HepG2 (cell line): ENCODE data around the gene ZBTB22. TPM values are rescaled to one million over a fixed set of nuclear protein-coding genes. Genes with fewer than 3 reads are reported as not detected.

Experiments used
- CAMTA2 ChIP-seq: sonication (generic); formaldehyde crosslinking; IDR thresholded peaks from 2 replicates; pipeline ENCODE4 v1.4.0; 2020; ENCODE audit warnings: mild to moderate bottlenecking, missing genetic modification reagents, borderline replicate concordance
- CHD2 ChIP-seq: IDR thresholded peaks from 2 replicates; pipeline ENCODE4 v1.6.1; 2011; ENCODE audit warnings: low read depth, low read length, improper control_type of control experiment
- FLYWCH1 ChIP-seq: sonication (generic); formaldehyde crosslinking; IDR thresholded peaks from 2 replicates; pipeline ENCODE4 v1.8.1; 2023; ENCODE audit warnings: mild to moderate bottlenecking, missing genetic modification reagents
- FOXA1 ChIP-seq, 2 experiments: fragments of 450-650 bp in 1 of 2; sonication (generic) in 1 of 2; formaldehyde crosslinking in 1 of 2; IDR thresholded peaks; 2 replicates each; pipeline versions ENCODE4 v1.4.0 to v1.6.1; 2016 to 2020; ENCODE audit warnings: missing genetic modification reagents in 1 of 2
- NCOA2 ChIP-seq: sonication (generic); formaldehyde crosslinking; IDR thresholded peaks from 2 replicates; pipeline ENCODE4 v1.8.0; 2022; ENCODE audit warnings: inconsistent platforms
- NFKB2 ChIP-seq: sonication (generic); formaldehyde crosslinking; IDR thresholded peaks from 2 replicates; pipeline ENCODE4 v1.4.0; 2020; ENCODE audit warnings: missing genetic modification reagents, borderline replicate concordance
- RNF219 ChIP-seq: sonication (generic); formaldehyde crosslinking; IDR thresholded peaks from 2 replicates; pipeline ENCODE4 v1.5.0; 2020; ENCODE audit warnings: mild to moderate bottlenecking, missing genetic modification reagents
- SP2 ChIP-seq: sonication (generic); formaldehyde crosslinking; IDR thresholded peaks from 2 replicates; pipeline ENCODE4 v1.5.1; 2020; ENCODE audit warnings: mild to moderate bottlenecking, missing genetic modification reagents
- TBL1XR1 ChIP-seq: fragments of 150-350 bp; IDR thresholded peaks from 2 replicates; pipeline ENCODE4 v1.6.1; 2014; ENCODE audit warnings: borderline replicate concordance, low read length; ENCODE audit not compliant: partially characterized antibody
- THAP9 ChIP-seq: sonication (generic); formaldehyde crosslinking; IDR thresholded peaks from 2 replicates; pipeline ENCODE4; 2020; ENCODE audit warnings: missing genetic modification reagents, mild to moderate bottlenecking, borderline replicate concordance
- YEATS4 ChIP-seq: sonication (generic); formaldehyde crosslinking; IDR thresholded peaks from 2 replicates; pipeline ENCODE4 v1.4.0; 2020; ENCODE audit warnings: missing genetic modification reagents, borderline replicate concordance
- ZBTB3 ChIP-seq: sonication (generic); formaldehyde crosslinking; IDR thresholded peaks from 2 replicates; pipeline ENCODE4 v1.4.0; 2020; ENCODE audit warnings: low read depth, mild to moderate bottlenecking, moderate library complexity, missing genetic modification reagents, borderline replicate concordance
- ZKSCAN8 ChIP-seq: IDR thresholded peaks from 2 replicates; pipeline ENCODE4 v1.6.1; 2016; ENCODE audit warnings: borderline replicate concordance, missing genetic modification reagents, missing compliant biosample characterization
- ZNF136 ChIP-seq: sonication (generic); formaldehyde crosslinking; IDR thresholded peaks from 2 replicates; pipeline ENCODE4 v1.8.1; 2022; ENCODE audit warnings: low read depth, mild to moderate bottlenecking, moderate library complexity, missing genetic modification reagents
- ZNF333 ChIP-seq: sonication (generic); formaldehyde crosslinking; IDR thresholded peaks from 2 replicates; pipeline ENCODE4 v1.4.0; 2020; ENCODE audit warnings: mild to moderate bottlenecking, missing genetic modification reagents, borderline replicate concordance
- ZNF362 ChIP-seq: sonication (generic); formaldehyde crosslinking; IDR thresholded peaks from 2 replicates; pipeline ENCODE4 v1.4.0; 2020; ENCODE audit warnings: missing genetic modification reagents, mild to moderate bottlenecking, borderline replicate concordance
- ZNF468 ChIP-seq: sonication (generic); formaldehyde crosslinking; IDR thresholded peaks from 2 replicates; pipeline ENCODE4 v1.8.0; 2022; ENCODE audit warnings: mild to moderate bottlenecking, moderate library complexity, missing genetic modification reagents
- ZNF549 ChIP-seq: sonication (generic); formaldehyde crosslinking; IDR thresholded peaks from 2 replicates; pipeline ENCODE4 v1.5.0; 2020; ENCODE audit warnings: missing genetic modification reagents
- ZNF556 ChIP-seq: sonication (generic); formaldehyde crosslinking; IDR thresholded peaks from 2 replicates; pipeline ENCODE4 v1.4.0; 2020; ENCODE audit warnings: mild to moderate bottlenecking, missing genetic modification reagents, borderline replicate concordance
- ZNF572 ChIP-seq: sonication (generic); formaldehyde crosslinking; IDR thresholded peaks from 2 replicates; pipeline ENCODE4 v1.5.1; 2020; ENCODE audit warnings: mild to moderate bottlenecking, missing genetic modification reagents
- ZNF629 ChIP-seq: sonication (generic); formaldehyde crosslinking; conservative IDR thresholded peaks from 2 replicates; pipeline ENCODE4 v1.5.0; 2020; ENCODE audit warnings: missing genetic modification reagents
- ZNF790 ChIP-seq: sonication (generic); formaldehyde crosslinking; IDR thresholded peaks from 2 replicates; pipeline ENCODE4 v1.8.0; 2022; ENCODE audit warnings: missing genetic modification reagents, mild to moderate bottlenecking, borderline replicate concordance
- polyA plus RNA-seq, 8 experiments: library from polyadenylated mRNA; depleted of rRNA in 3 of 8; stranded (reverse) in 7 of 8; unstranded in 1 of 8; fragments of >200 nt; fragmentation: Illumina TruSeq in 4 of 8; extraction: Trizol in 4 of 8; gene quantifications; 2 replicates each; pipeline versions ENCODE4 v1.2.1 to v1.2.3, GENCODE V29; 2011 to 2016; ENCODE audit warnings: low read depth in 4 of 8, missing spikeins in 1 of 8, mixed read lengths in 1 of 8; ENCODE audit not compliant: insufficient read depth in 1 of 8
- total RNA-seq, 5 experiments: library from RNA; depleted of rRNA; stranded (reverse); fragments of >200 nt; fragmentation: Illumina TruSeq; extraction: Trizol; gene quantifications; 2 replicates each; pipeline ENCODE4 v1.2.3, GENCODE V29; 2016; ENCODE audit warnings: low read depth in 1 of 5

The ZBTB22 gene
- total and polyA plus RNA-seq, 2 of the 13 experiments (the other 11 are each of a cell fraction or from before 2014, with no cell fraction given): 8.0 to 10.6 TPM

- peak; percentile 61; the same call in 1 of the 2 replicates for TF ChIP-seq ZKSCAN8 (CRISPR knock-in tag)
- TF ChIP-seq TBL1XR1: peak; percentile 82
- TF ChIP-seq ZNF136 (CRISPR knock-in tag): peak; percentile 63; the same call in 1 of the 2 replicates
- TF ChIP-seq ZNF362 (CRISPR knock-in tag): peak; percentile 56; the same call in 1 of the 2 replicates
- TF ChIP-seq CHD2: peak; percentile 54; the same call in 1 of the 2 replicates
- 0 out of 2 replicates have a peak, but pooled peaks have one; percentile 63 for TF ChIP-seq ZNF468 (CRISPR knock-in tag)
- peak; percentile 96 for TF ChIP-seq YEATS4 (CRISPR knock-in tag)
- peak; percentile 83; the same call in 1 of the 2 replicates for TF ChIP-seq ZNF790 (CRISPR knock-in tag)
- TF ChIP-seq NFKB2: peak; percentile 72; the same call in 1 of the 2 replicates
- TF ChIP-seq ZNF333: no peak; the same call in 1 of the 2 replicates
- TF ChIP-seq RNF219 (CRISPR knock-in tag): no peak
- TF ChIP-seq NCOA2 (CRISPR knock-in tag): peak; percentile 61
- peak; percentile 95 for TF ChIP-seq ZNF556 (CRISPR knock-in tag)
- TF ChIP-seq ZNF629 (CRISPR knock-in tag): peak; percentile 15; the same call in 1 of the 2 replicates
- peak; percentile 86 for TF ChIP-seq SP2
- TF ChIP-seq ZNF572 (CRISPR knock-in tag): peak; percentile 71; the same call in 1 of the 2 replicates
- no peak for TF ChIP-seq FOXA1 (IDR thresholded peaks at IDR 0.05)
- TF ChIP-seq FOXA1 (CRISPR knock-in tag; IDR thresholded peaks at IDR 0.05): peak; percentile 89
- 0 out of 2 replicates have a peak, but pooled peaks have one; percentile 49 for TF ChIP-seq ZNF549 (CRISPR knock-in tag)
- no peak for TF ChIP-seq ZBTB3
- no peak for TF ChIP-seq FLYWCH1 (CRISPR knock-in tag)
- 0 out of 2 replicates have a peak, but pooled peaks have one; percentile 24 for TF ChIP-seq CAMTA2 (CRISPR knock-in tag)
- TF ChIP-seq THAP9: peak; percentile 97
These were observed 45.9 kb downstream of the ZBTB22 start, which contains the start of the genes RPS18 and VPS52 (continued) for GRCh38 chr6:33271468-33272274.
